ENCODE measurements around the gene LDHAL6A.

Gene LDHAL6A

GRCh38 chr11:18466402-18466801 lies 10.7 kb downstream of the LDHAL6A start:
- Mint-ChIP-seq H3K27ac (no peak overlapping the region), H3K36me3 (ENCODE audit: low read depth) (peaks cover 3% of the 10 kb centered on the region), H3K27me3 (ENCODE audit: low read depth) (no peaks in the 10 kb centered on the region), H3K9me3 (no peaks in the 10 kb centered on the region), H3K4me1 (ENCODE audit: low read depth) (peaks cover 7% of the 10 kb centered on the region), H3K4me3 (no peak overlapping the region)

GRCh38 chr11:18468059-18468458 lies 12.4 kb downstream of the LDHAL6A start:
- H3K27ac Mint-ChIP-seq, result no peak overlapping the region
- no peaks in the 10 kb centered on the region for H3K27me3 Mint-ChIP-seq (ENCODE audit: low read depth)
- H3K9me3 Mint-ChIP-seq, result no peaks in the 10 kb centered on the region
- H3K4me3 Mint-ChIP-seq, result no peak overlapping the region
- H3K36me3 Mint-ChIP-seq (ENCODE audit: low read depth), result peaks cover 4% of the 10 kb centered on the region
- peaks cover 7% of the 10 kb centered on the region for H3K4me1 Mint-ChIP-seq (ENCODE audit: low read depth)

GRCh38 chr11:18468961-18469360 lies 13.3 kb downstream of the LDHAL6A start:
- Mint-ChIP-seq H3K4me3 (no peak overlapping the region), H3K9me3 (no peaks in the 10 kb centered on the region)

GRCh38 chr11:18471995-18472394 lies 16.3 kb downstream of the LDHAL6A start:
- no peaks in the 10 kb centered on the region for H3K27me3 Mint-ChIP-seq (ENCODE audit: low read depth)
- peaks cover 6% of the 10 kb centered on the region for H3K4me1 Mint-ChIP-seq (ENCODE audit: low read depth)
- peaks cover 12% of the 10 kb centered on the region for H3K36me3 Mint-ChIP-seq (ENCODE audit: low read depth)
- no peak overlapping the region for H3K27ac Mint-ChIP-seq
- H3K9me3 Mint-ChIP-seq, result no peaks in the 10 kb centered on the region
- H3K4me3 Mint-ChIP-seq, result no peak overlapping the region

More at GRCh38 chr11:18468961-18469360, 13.3 kb downstream of the LDHAL6A start:
- no peak overlapping the region for H3K27ac Mint-ChIP-seq
- peaks cover 4% of the 10 kb centered on the region for H3K36me3 Mint-ChIP-seq (ENCODE audit: low read depth)
- H3K27me3 Mint-ChIP-seq (ENCODE audit: low read depth), result no peaks in the 10 kb centered on the region
- peaks cover 7% of the 10 kb centered on the region for H3K4me1 Mint-ChIP-seq (ENCODE audit: low read depth)

GRCh38 chr11:18472587-18472986 lies 16.9 kb downstream of the LDHAL6A start:
- Mint-ChIP-seq H3K27ac (no peak overlapping the region), H3K9me3 (no peaks in the 10 kb centered on the region), H3K4me1 (ENCODE audit: low read depth) (peaks cover 6% of the 10 kb centered on the region), H3K36me3 (ENCODE audit: low read depth) (peaks cover 15% of the 10 kb centered on the region), H3K27me3 (ENCODE audit: low read depth) (no peaks in the 10 kb centered on the region), H3K4me3 (no peak overlapping the region)

- Mint-ChIP-seq H3K9me3 (no peaks in the 10 kb centered on the region), H3K27ac (no peak overlapping the region), H3K4me3 (no peak overlapping the region), H3K27me3 (ENCODE audit: low read depth) (no peaks in the 10 kb centered on the region), H3K4me1 (ENCODE audit: low read depth) (no peaks in the 10 kb centered on the region), H3K36me3 (ENCODE audit: low read depth) (peaks cover 57% of the 10 kb centered on the region)
Measured at GRCh38 chr11:18479063-18479462, 23.4 kb downstream of the LDHAL6A start.

- Mint-ChIP-seq H3K4me3 (no peak overlapping the region), H3K36me3 (ENCODE audit: low read depth) (peaks cover 56% of the 10 kb centered on the region), H3K9me3 (no peaks in the 10 kb centered on the region), H3K4me1 (ENCODE audit: low read depth) (peaks cover 7% of the 10 kb centered on the region), H3K27ac (no peak overlapping the region), H3K27me3 (ENCODE audit: low read depth) (no peaks in the 10 kb centered on the region)
Measured at GRCh38 chr11:18485913-18486528, 30.4 kb downstream of the LDHAL6A start.

- Mint-ChIP-seq H3K27ac (no peak overlapping the region), H3K27me3 (ENCODE audit: low read depth) (no peaks in the 10 kb centered on the region), H3K36me3 (ENCODE audit: low read depth) (peaks cover 37% of the 10 kb centered on the region), H3K9me3 (no peaks in the 10 kb centered on the region), H3K4me1 (ENCODE audit: low read depth) (peaks cover 7% of the 10 kb centered on the region), H3K4me3 (no peak overlapping the region)
Measured at GRCh38 chr11:18490319-18490718, 34.7 kb downstream of the LDHAL6A start.

- no peaks in the 10 kb centered on the region for H3K27me3 Mint-ChIP-seq (ENCODE audit: low read depth)
- H3K4me1 Mint-ChIP-seq (ENCODE audit: low read depth), result peaks cover 7% of the 10 kb centered on the region
- H3K36me3 Mint-ChIP-seq (ENCODE audit: low read depth), result peaks cover 36% of the 10 kb centered on the region
- no peaks in the 10 kb centered on the region for H3K9me3 Mint-ChIP-seq
- no peak overlapping the region for H3K27ac Mint-ChIP-seq
- no peak overlapping the region for H3K4me3 Mint-ChIP-seq
Measured at GRCh38 chr11:18490736-18491485, 35.3 kb downstream of the LDHAL6A start.

GRCh38 chr11:18491924-18492323 lies 36.3 kb downstream of the LDHAL6A start:
- Mint-ChIP-seq H3K36me3 (ENCODE audit: low read depth) (peaks cover 34% of the 10 kb centered on the region), H3K9me3 (no peaks in the 10 kb centered on the region), H3K27ac (no peak overlapping the region), H3K4me3 (no peak overlapping the region), H3K27me3 (ENCODE audit: low read depth) (no peaks in the 10 kb centered on the region), H3K4me1 (ENCODE audit: low read depth) (peaks cover 7% of the 10 kb centered on the region)

GRCh38 chr11:18492888-18493287 lies 37.2 kb downstream of the LDHAL6A start:
- Mint-ChIP-seq H3K9me3 (no peaks in the 10 kb centered on the region), H3K36me3 (ENCODE audit: low read depth) (peaks cover 33% of the 10 kb centered on the region), H3K4me3 (no peak overlapping the region), H3K4me1 (ENCODE audit: low read depth) (peaks cover 7% of the 10 kb centered on the region), H3K27ac (no peak overlapping the region), H3K27me3 (ENCODE audit: low read depth) (no peaks in the 10 kb centered on the region)

- Mint-ChIP-seq H3K4me3 (no peak overlapping the region), H3K9me3 (no peaks in the 10 kb centered on the region), H3K4me1 (ENCODE audit: low read depth) (peaks cover 7% of the 10 kb centered on the region), H3K27ac (no peak overlapping the region), H3K27me3 (ENCODE audit: low read depth) (no peaks in the 10 kb centered on the region), H3K36me3 (ENCODE audit: low read depth) (peaks cover 31% of the 10 kb centered on the region)
Measured at GRCh38 chr11:18493310-18493709, 37.7 kb downstream of the LDHAL6A start.

- no peaks in the 10 kb centered on the region for H3K9me3 Mint-ChIP-seq
- H3K27ac Mint-ChIP-seq, result no peak overlapping the region
- H3K36me3 Mint-ChIP-seq (ENCODE audit: low read depth), result peaks cover 35% of the 10 kb centered on the region
- peaks cover 5% of the 10 kb centered on the region for H3K4me1 Mint-ChIP-seq (ENCODE audit: low read depth)
- no peak overlapping the region for H3K4me3 Mint-ChIP-seq
- no peaks in the 10 kb centered on the region for H3K27me3 Mint-ChIP-seq (ENCODE audit: low read depth)
Measured at GRCh38 chr11:18495271-18495670, 39.6 kb downstream of the LDHAL6A start.

GRCh38 chr11:18495703-18496102 lies 40.0 kb downstream of the LDHAL6A start:
- Mint-ChIP-seq H3K4me3 (no peak overlapping the region), H3K27ac (no peak overlapping the region), H3K36me3 (ENCODE audit: low read depth) (peaks cover 36% of the 10 kb centered on the region), H3K9me3 (no peaks in the 10 kb centered on the region), H3K27me3 (ENCODE audit: low read depth) (no peaks in the 10 kb centered on the region), H3K4me1 (ENCODE audit: low read depth) (peaks cover 1% of the 10 kb centered on the region)

- H3K27ac Mint-ChIP-seq, result no peak overlapping the region
- no peaks in the 10 kb centered on the region for H3K27me3 Mint-ChIP-seq (ENCODE audit: low read depth)
- no peaks in the 10 kb centered on the region for H3K4me1 Mint-ChIP-seq (ENCODE audit: low read depth)
- peaks cover 51% of the 10 kb centered on the region for H3K36me3 Mint-ChIP-seq (ENCODE audit: low read depth)
- H3K9me3 Mint-ChIP-seq, result no peaks in the 10 kb centered on the region
- no peak overlapping the region for H3K4me3 Mint-ChIP-seq
Measured at GRCh38 chr11:18498039-18498438, 42.4 kb downstream of the LDHAL6A start.

Data from T-helper 1 cell treated with Interleukin-12 subunit alpha and Interleukin-12 subunit beta and Interleukin-4 antibody, amounts not matched to agents 30 μg/mL and 1 μg/mL, for 36 hours (primary cell).